HepG2 (cell line): Measurements from ENCODE around the gene DNMT3A. TPM values are rescaled to one million over a fixed set of nuclear protein-coding genes. Genes with fewer than 3 reads are reported as not detected.

Experiments used
- CEBPG ChIP-seq: IDR thresholded peaks from 2 replicates; pipeline ENCODE4 v1.6.1; 2016
- CENPT ChIP-seq: sonication (generic); formaldehyde crosslinking; IDR thresholded peaks from 2 replicates; pipeline ENCODE4 v1.8.0; 2022; ENCODE audit warnings: low read depth, mild to moderate bottlenecking, moderate library complexity, missing genetic modification reagents
- ERF ChIP-seq: IDR thresholded peaks from 2 replicates; pipeline ENCODE4 v1.6.1; 2018; ENCODE audit warnings: missing biosample characterization, missing genetic modification reagents
- FIP1L1 ChIP-seq: fragments of 200-400 bp; formaldehyde crosslinking; IDR thresholded peaks from 2 replicates; pipeline ENCODE4 v1.6.1; 2018; ENCODE audit warnings: low read depth, mild to moderate bottlenecking, low read length, moderate library complexity, borderline replicate concordance; ENCODE audit not compliant: insufficient read depth
- FOXP1 ChIP-seq, 2 experiments: fragments of 450-650 bp in 1 of 2; IDR thresholded peaks; 2 replicates each; pipeline ENCODE4 v1.6.1; 2017 to 2018; ENCODE audit warnings: antibody characterized with exemption in 1 of 2
- GATAD2A ChIP-seq: IDR thresholded peaks from 2 replicates; pipeline ENCODE4 v1.6.1; 2016
- JDP2 ChIP-seq: sonication (generic); formaldehyde crosslinking; IDR thresholded peaks from 2 replicates; pipeline ENCODE4 v1.8.1; 2022; ENCODE audit warnings: missing genetic modification reagents, borderline replicate concordance
- KDM4B ChIP-seq: sonication (generic); formaldehyde crosslinking; IDR thresholded peaks from 2 replicates; pipeline ENCODE4 v1.4.0; 2020; ENCODE audit warnings: missing genetic modification reagents
- KLF12 ChIP-seq: sonication (generic); formaldehyde crosslinking; IDR thresholded peaks from 2 replicates; pipeline ENCODE4 v1.4.0; 2020; ENCODE audit warnings: missing genetic modification reagents, borderline replicate concordance
- MEIS1 ChIP-seq: sonication (generic); formaldehyde crosslinking; IDR thresholded peaks from 2 replicates; pipeline ENCODE4 v1.9.0; 2021; ENCODE audit warnings: mild to moderate bottlenecking, missing genetic modification reagents, moderate library complexity, borderline replicate concordance
- NFYC ChIP-seq: IDR thresholded peaks from 2 replicates; pipeline ENCODE4 v1.6.1; 2016; ENCODE audit warnings: missing genetic modification reagents, missing compliant biosample characterization
- SOX13 ChIP-seq, 3 experiments: fragments of 450-650 bp in 1 of 3; sonication (generic) in 1 of 3; formaldehyde crosslinking in 1 of 3; IDR thresholded peaks in 2 of 3; conservative IDR thresholded peaks in 1 of 3; 2 replicates each; pipeline versions ENCODE4 v1.5.0 to v1.6.1; 2016 to 2020; ENCODE audit warnings: antibody characterized with exemption in 1 of 3, mild to moderate bottlenecking in 1 of 3, missing compliant biosample characterization in 1 of 3, missing genetic modification reagents in 1 of 3, moderate library complexity in 1 of 3
- TARDBP ChIP-seq: sonication (generic); formaldehyde crosslinking; IDR thresholded peaks from 2 replicates; pipeline ENCODE4 v1.8.0; 2022; ENCODE audit warnings: mild to moderate bottlenecking, missing genetic modification reagents
- TBL1XR1 ChIP-seq: fragments of 150-350 bp; IDR thresholded peaks from 2 replicates; pipeline ENCODE4 v1.6.1; 2014; ENCODE audit warnings: borderline replicate concordance, low read length; ENCODE audit not compliant: partially characterized antibody
- ZKSCAN1 ChIP-seq: fragments of 150-350 bp; IDR thresholded peaks from 2 replicates; pipeline ENCODE4 v1.6.1; 2014; ENCODE audit warnings: low read length
- ZNF207 ChIP-seq: fragments of 450-650 bp; IDR thresholded peaks from 2 replicates; pipeline ENCODE4 v1.6.1; 2016; ENCODE audit warnings: antibody characterized with exemption, borderline replicate concordance
- ZNF660 ChIP-seq: sonication (generic); formaldehyde crosslinking; IDR thresholded peaks from 2 replicates; pipeline ENCODE4 v1.5.1; 2020; ENCODE audit warnings: mild to moderate bottlenecking, low read depth, missing genetic modification reagents, borderline replicate concordance
- ZNF670 ChIP-seq: sonication (generic); formaldehyde crosslinking; IDR thresholded peaks from 2 replicates; pipeline ENCODE4 v1.8.0; 2022; ENCODE audit warnings: mild to moderate bottlenecking, missing genetic modification reagents, borderline replicate concordance
- ZNF749 ChIP-seq: sonication (generic); formaldehyde crosslinking; IDR thresholded peaks from 2 replicates; pipeline ENCODE4 v1.8.0; 2022; ENCODE audit warnings: mild to moderate bottlenecking, missing genetic modification reagents, moderate library complexity, borderline replicate concordance
- ZNF777 ChIP-seq: sonication (generic); formaldehyde crosslinking; IDR thresholded peaks from 2 replicates; pipeline ENCODE4 v1.4.0; 2020; ENCODE audit warnings: missing genetic modification reagents
- polyA plus RNA-seq, 8 experiments: library from polyadenylated mRNA; depleted of rRNA in 3 of 8; stranded (reverse) in 7 of 8; unstranded in 1 of 8; fragments of >200 nt; fragmentation: Illumina TruSeq in 4 of 8; extraction: Trizol in 4 of 8; gene quantifications; 2 replicates each; pipeline versions ENCODE4 v1.2.1 to v1.2.3, GENCODE V29; 2011 to 2016; ENCODE audit warnings: low read depth in 4 of 8, missing spikeins in 1 of 8, mixed read lengths in 1 of 8; ENCODE audit not compliant: insufficient read depth in 1 of 8
- total RNA-seq, 5 experiments: library from RNA; depleted of rRNA; stranded (reverse); fragments of >200 nt; fragmentation: Illumina TruSeq; extraction: Trizol; gene quantifications; 2 replicates each; pipeline ENCODE4 v1.2.3, GENCODE V29; 2016; ENCODE audit warnings: low read depth in 1 of 5
- TF ChIP-seq, protein P1 (sequence below): sonication (generic); formaldehyde crosslinking; IDR thresholded peaks from 2 replicates; pipeline ENCODE4 v1.5.0; 2020; ENCODE audit warnings: missing genetic modification reagents
- TF ChIP-seq, protein P2 (sequence below): sonication (generic); formaldehyde crosslinking; IDR thresholded peaks from 2 replicates; pipeline ENCODE4 v1.4.0; 2020; ENCODE audit warnings: missing genetic modification reagents; ENCODE audit errors: not compliant biosample characterization

The DNMT3A gene
- total and polyA plus RNA-seq, 2 of the 13 experiments (the other 11 are each of a cell fraction or from before 2014, with no cell fraction given) = 14.7 to 29.1 TPM

DNA sequence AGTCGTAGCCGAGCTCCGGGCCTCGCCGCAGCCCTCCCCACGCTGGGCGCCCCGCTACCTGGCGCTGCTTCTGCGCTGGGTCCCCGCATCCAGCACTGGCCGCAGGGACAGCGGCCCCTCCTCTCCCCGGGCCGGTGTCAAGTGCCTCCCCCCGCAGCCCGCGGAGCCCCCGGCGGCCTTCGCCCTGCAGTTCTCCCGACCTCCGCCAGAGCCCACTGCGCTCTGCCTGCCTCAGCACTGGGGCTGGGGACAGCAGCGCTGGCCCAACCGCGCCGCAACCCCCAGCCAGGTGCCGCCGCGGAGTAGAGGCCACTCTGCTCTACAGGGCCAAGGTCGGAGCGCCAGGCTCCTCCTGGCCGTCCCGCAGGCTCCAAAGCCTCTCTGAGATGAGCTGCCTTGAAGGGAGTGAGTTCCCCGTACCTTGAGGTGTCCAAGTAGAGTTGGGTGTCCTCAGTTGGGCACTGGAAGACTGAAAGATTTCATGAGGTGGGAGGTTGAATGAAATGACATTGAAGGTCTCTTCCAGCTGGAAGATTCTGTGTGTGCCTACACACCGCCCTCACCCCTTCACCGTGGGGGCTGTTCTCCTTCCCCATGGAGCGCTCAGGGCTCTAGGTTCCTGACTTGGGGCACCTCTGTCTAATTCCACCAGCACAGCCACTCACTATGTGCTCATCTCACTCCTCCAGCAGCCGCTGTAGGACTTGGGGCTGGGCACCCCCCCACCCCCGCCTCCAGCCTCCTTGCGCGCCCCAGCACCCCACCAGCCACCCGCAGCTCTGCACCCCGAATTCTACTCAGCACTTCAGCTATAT lies 854 bp upstream of the DNMT3A start (continued):
- TF ChIP-seq SOX13 (IDR thresholded peaks at IDR 0.05) (no peak), SOX13 (CRISPR knock-in tag; conservative IDR thresholded peaks at IDR 0.05 in 1 of 2, IDR thresholded peaks at IDR 0.05 in 1 of 2) (peak in 1 of 2 experiments; percentile 72; a peak in 1 of 4 replicates), ERF (CRISPR knock-in tag) (peak; percentile 76; the same call in 1 of the 2 replicates), ZKSCAN1 (no peak), ZNF660 (CRISPR knock-in tag) (no peak), ZNF777 (CRISPR knock-in tag) (peak; percentile 78; the same call in 1 of the 2 replicates), CEBPG (CRISPR knock-in tag) (peak; percentile 45), FOXP1 (IDR thresholded peaks at IDR 0.05) (no peak), FOXP1 (CRISPR knock-in tag; IDR thresholded peaks at IDR 0.05) (peak; percentile 17; the same call in 1 of the 2 replicates), CENPT (CRISPR knock-in tag) (no peak), ZNF670 (CRISPR knock-in tag) (no peak), TARDBP (peak; percentile 86), GATAD2A (CRISPR knock-in tag) (peak; percentile 83), ZNF207 (no peak), MEIS1 (0 out of 2 replicates have a peak, but pooled peaks have one; percentile 45), FIP1L1 (0 out of 2 replicates have a peak, but pooled peaks have one; percentile 60), TBL1XR1 (peak; percentile 74), ZNF749 (CRISPR knock-in tag) (no peak), NFYC (no peak), JDP2 (no peak; the same call in 1 of the 2 replicates), KDM4B (CRISPR knock-in tag) (peak; percentile 93; the same call in 1 of the 2 replicates), KLF12 (CRISPR knock-in tag) (no peak; the same call in 1 of the 2 replicates)
- TF ChIP-seq, protein P1, sequence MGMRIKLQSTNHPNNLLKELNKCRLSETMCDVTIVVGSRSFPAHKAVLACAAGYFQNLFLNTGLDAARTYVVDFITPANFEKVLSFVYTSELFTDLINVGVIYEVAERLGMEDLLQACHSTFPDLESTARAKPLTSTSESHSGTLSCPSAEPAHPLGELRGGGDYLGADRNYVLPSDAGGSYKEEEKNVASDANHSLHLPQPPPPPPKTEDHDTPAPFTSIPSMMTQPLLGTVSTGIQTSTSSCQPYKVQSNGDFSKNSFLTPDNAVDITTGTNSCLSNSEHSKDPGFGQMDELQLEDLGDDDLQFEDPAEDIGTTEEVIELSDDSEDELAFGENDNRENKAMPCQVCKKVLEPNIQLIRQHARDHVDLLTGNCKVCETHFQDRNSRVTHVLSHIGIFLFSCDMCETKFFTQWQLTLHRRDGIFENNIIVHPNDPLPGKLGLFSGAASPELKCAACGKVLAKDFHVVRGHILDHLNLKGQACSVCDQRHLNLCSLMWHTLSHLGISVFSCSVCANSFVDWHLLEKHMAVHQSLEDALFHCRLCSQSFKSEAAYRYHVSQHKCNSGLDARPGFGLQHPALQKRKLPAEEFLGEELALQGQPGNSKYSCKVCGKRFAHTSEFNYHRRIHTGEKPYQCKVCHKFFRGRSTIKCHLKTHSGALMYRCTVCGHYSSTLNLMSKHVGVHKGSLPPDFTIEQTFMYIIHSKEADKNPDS (CRISPR knock-in tag) = peak; percentile 61; the same call in 1 of the 2 replicates
- TF ChIP-seq, protein P2, sequence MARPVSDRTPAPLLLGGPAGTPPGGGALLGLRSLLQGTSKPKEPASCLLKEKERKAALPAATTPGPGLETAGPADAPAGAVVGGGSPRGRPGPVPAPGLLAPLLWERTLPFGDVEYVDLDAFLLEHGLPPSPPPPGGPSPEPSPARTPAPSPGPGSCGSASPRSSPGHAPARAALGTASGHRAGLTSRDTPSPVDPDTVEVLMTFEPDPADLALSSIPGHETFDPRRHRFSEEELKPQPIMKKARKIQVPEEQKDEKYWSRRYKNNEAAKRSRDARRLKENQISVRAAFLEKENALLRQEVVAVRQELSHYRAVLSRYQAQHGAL (CRISPR knock-in tag) = peak; percentile 88
